Measurements from ENCODE around the gene ACTL10.
"Not testable (repeated sequence)": the region's sequence is repeated elsewhere in the genome, so short reads cannot be mapped to it uniquely, and the experiment has no call there.

The ACTL10 gene

GRCh38 chr20:33679758-33680485 is 13.2 kb downstream of the ACTL10 start:
- no peak for DNase-seq

GRCh38 chr20:33680686-33681085 is 13.9 kb downstream of the ACTL10 start:
- no peak for DNase-seq

- no peak for DNase-seq
Observed at GRCh38 chr20:33681288-33681687, 14.5 kb downstream of the ACTL10 start.

GRCh38 chr20:33681728-33682353 is 15.1 kb downstream of the ACTL10 start:
- no peak for DNase-seq

- DNase-seq = peak; percentile 23
Observed at GRCh38 chr20:33684533-33685327, 18.0 kb downstream of the ACTL10 start.

GRCh38 chr20:33685328-33686099 is 18.8 kb downstream of the ACTL10 start:
- DNase-seq = no peak

- peak; percentile 71 for DNase-seq
Observed at GRCh38 chr20:33686100-33686983, 19.6 kb downstream of the ACTL10 start, which contains the start of gene E2F1. E2F1 (minus strand) TSS chr20:33686385; CDS start chr20:33686264, 121 bp downstream.

- no peak for DNase-seq
Observed at GRCh38 chr20:33686984-33687366, 20.2 kb downstream of the ACTL10 start.

- no peak for DNase-seq
Observed at GRCh38 chr20:33687370-33687915, 20.7 kb downstream of the ACTL10 start.

- no peak for DNase-seq
Observed at GRCh38 chr20:33687993-33688937, 21.5 kb downstream of the ACTL10 start.

- DNase-seq = no peak
Observed at GRCh38 chr20:33688938-33689424, 22.2 kb downstream of the ACTL10 start.

- no peak for DNase-seq
Observed at GRCh38 chr20:33689493-33689892, 22.8 kb downstream of the ACTL10 start.

GRCh38 chr20:33689973-33690372 is 23.2 kb downstream of the ACTL10 start:
- no peak for DNase-seq

- DNase-seq = no peak
Observed at GRCh38 chr20:33693289-33693688, 26.5 kb downstream of the ACTL10 start.

- DNase-seq = no peak
Observed at GRCh38 chr20:33693741-33694638, 27.2 kb downstream of the ACTL10 start.

- DNase-seq = no peak
Observed at GRCh38 chr20:33694639-33695012, 27.9 kb downstream of the ACTL10 start.

- no peak for DNase-seq
Observed at GRCh38 chr20:33696448-33696847, 29.7 kb downstream of the ACTL10 start.

GRCh38 chr20:33697129-33697528 is 30.4 kb downstream of the ACTL10 start:
- no peak for DNase-seq

- DNase-seq = not testable (repeated sequence)
Observed at GRCh38 chr20:33698966-33699365, 32.2 kb downstream of the ACTL10 start.

All from NCI-H1417 treated with DMSO at 0.1 percent for 48 hours (cell line).